HS-27A (cell line): ENCODE results near the gene COG4.
"Not testable (repeated sequence)": the region's sequence is repeated elsewhere in the genome, so short reads cannot be mapped to it uniquely, and the experiment has no call there.

ENCODE experiments used
- DNase-seq: peaks from one replicate; pipeline ENCODE4 v3.0.0-alpha.2; 2012; ENCODE audit warnings: low read depth, missing footprints

The COG4 gene

GRCh38 chr16:70526403-70526802 lies 3.0 kb upstream of the COG4 start:
- DNase-seq: no peak

GRCh38 chr16:70524399-70524825 lies 1.1 kb upstream of the COG4 start:
- not testable (repeated sequence) for DNase-seq

- peak; percentile 81 for DNase-seq
These were observed 517 bp upstream of the COG4 start, which contains the start of gene SF3B3 for GRCh38 chr16:70523743-70524398. TSS of gene SF3B3 (plus strand) at chr16:70523816. CDS start at chr16:70526657, 2,841 bp downstream.

GRCh38 chr16:70522216-70523075 lies 908 bp downstream of the COG4 start:
- no peak for DNase-seq

- DNase-seq: no peak
These were observed 2.6 kb downstream of the COG4 start for GRCh38 chr16:70520612-70521297.

- no peak for DNase-seq
These were observed 10.9 kb downstream of the COG4 start for GRCh38 chr16:70512456-70512855.

GRCh38 chr16:70511833-70512232 lies 11.5 kb downstream of the COG4 start:
- no peak for DNase-seq

- no peak for DNase-seq
These were observed 13.1 kb downstream of the COG4 start for GRCh38 chr16:70510216-70510615.

- DNase-seq: no peak
These were observed 14.6 kb downstream of the COG4 start for GRCh38 chr16:70508752-70509151.

- no peak for DNase-seq
These were observed 26.8 kb downstream of the COG4 start for GRCh38 chr16:70496513-70496912.

- no peak for DNase-seq
These were observed 27.8 kb downstream of the COG4 start for GRCh38 chr16:70495425-70496182.

- no peak for DNase-seq
These were observed 28.6 kb downstream of the COG4 start for GRCh38 chr16:70494777-70495176.

- DNase-seq: no peak
These were observed 29.1 kb downstream of the COG4 start for GRCh38 chr16:70494202-70494770.

- no peak for DNase-seq
These were observed 29.6 kb downstream of the COG4 start for GRCh38 chr16:70493802-70494201.

- DNase-seq: no peak
These were observed 33.1 kb downstream of the COG4 start for GRCh38 chr16:70490261-70490660.

GRCh38 chr16:70484867-70485266 lies 38.5 kb downstream of the COG4 start:
- DNase-seq: no peak

GRCh38 chr16:70483426-70483825 lies 39.9 kb downstream of the COG4 start:
- no peak for DNase-seq

- DNase-seq: no peak
These were observed 40.7 kb downstream of the COG4 start for GRCh38 chr16:70482624-70483023.

GRCh38 chr16:70481929-70482536 lies 41.3 kb downstream of the COG4 start:
- DNase-seq: no peak

- no peak for DNase-seq
These were observed 42.9 kb downstream of the COG4 start for GRCh38 chr16:70480127-70481105.
